WTC11 (cell line): ENCODE measurements around the gene MYL4. TPM values are rescaled to one million over a fixed set of nuclear protein-coding genes. Genes with fewer than 3 reads are reported as not detected.

Experiments used
- ATAC-seq: fragments of 200-7000 bp; cut with Tn5 transposase; 2 replicates; pipeline ENCODE4 v1.10.0; 2021; ENCODE audit warnings: mild to moderate bottlenecking, moderate library complexity
- CTCF ChIA-PET: fragments of 300-600 bp; sonication (Branson Sonifier 250); formaldehyde crosslinking; loops from one replicate; lab custom pipeline; 2021; ENCODE audit warnings: antibody characterized with exemption; lab: Charles Lee
- POLR2A ChIA-PET: fragments of 350-600 bp; sonication (Branson Sonifier 250); formaldehyde crosslinking; loops from one replicate; lab custom pipeline; 2021; ENCODE audit warnings: antibody characterized with exemption; lab: Charles Lee
- DNase-seq: peaks from one replicate; pipeline ENCODE4 v3.0.0; 2021; ENCODE audit warnings: low spot score
- H3K27ac Mint-ChIP-seq: 2 replicates; pipeline ENCODE4 v1.8.0; 2021; ENCODE audit warnings: mixed read lengths
- H3K27me3 Mint-ChIP-seq: 2 replicates; pipeline ENCODE4 v1.8.0; 2021; ENCODE audit warnings: low read depth, mild to moderate bottlenecking, moderate library complexity, mixed read lengths
- H3K36me3 Mint-ChIP-seq: 2 replicates; pipeline ENCODE4 v1.8.0; 2021; ENCODE audit warnings: mixed read lengths
- H3K4me1 Mint-ChIP-seq: 2 replicates; pipeline ENCODE4 v1.8.0; 2022; ENCODE audit warnings: mixed read lengths
- H3K4me3 Mint-ChIP-seq: 2 replicates; pipeline ENCODE4 v1.8.0; 2021; ENCODE audit warnings: mild to moderate bottlenecking, moderate library complexity, mixed read lengths
- H3K9me3 Mint-ChIP-seq: 2 replicates; pipeline ENCODE4 v1.8.0; 2021; ENCODE audit warnings: mixed read lengths
- ARID4B ChIP-seq: sonication (generic); formaldehyde crosslinking; IDR thresholded peaks from 2 replicates; pipeline ENCODE4 v1.8.0; 2023; ENCODE audit warnings: missing genetic modification reagents, mild to moderate bottlenecking, borderline replicate concordance
- ATF2 ChIP-seq: sonication (generic); formaldehyde crosslinking; IDR thresholded peaks from 2 replicates; pipeline ENCODE4 v1.8.1; 2022; ENCODE audit warnings: low read depth, missing genetic modification reagents, borderline replicate concordance
- JAZF1 ChIP-seq: fragments of 250-450 bp; sonication (Bioruptor Pico); IDR thresholded peaks from 2 replicates; pipeline ENCODE4 v1.9.0; 2021; ENCODE audit warnings: moderate library complexity, mild to moderate bottlenecking, inconsistent platforms
- MXD4 ChIP-seq: fragments of 250-450 bp; sonication (Bioruptor Pico); IDR thresholded peaks from 2 replicates; pipeline ENCODE4 v1.8.0; 2021; ENCODE audit warnings: mild to moderate bottlenecking, moderate library complexity, borderline replicate concordance
- MYBL2 ChIP-seq: sonication (generic); formaldehyde crosslinking; IDR thresholded peaks from 2 replicates; pipeline ENCODE4 v1.8.1; 2023; ENCODE audit warnings: mild to moderate bottlenecking, moderate library complexity, missing genetic modification reagents
- NFYB ChIP-seq: sonication (generic); formaldehyde crosslinking; conservative IDR thresholded peaks from 2 replicates; pipeline ENCODE4 v1.8.0; 2022; ENCODE audit warnings: low read depth, missing genetic modification reagents
- USF2 ChIP-seq: sonication (generic); formaldehyde crosslinking; IDR thresholded peaks from 2 replicates; pipeline ENCODE4 v1.8.1; 2023; ENCODE audit warnings: mild to moderate bottlenecking, missing genetic modification reagents, moderate library complexity
- ZNF219 ChIP-seq: sonication (generic); formaldehyde crosslinking; IDR thresholded peaks from 2 replicates; pipeline ENCODE4 v1.8.0; 2023; ENCODE audit warnings: missing genetic modification reagents, mild to moderate bottlenecking, borderline replicate concordance
- ZNF396 ChIP-seq: fragments of 250-450 bp; sonication (Bioruptor Pico); IDR thresholded peaks from 2 replicates; pipeline ENCODE4 v1.8.0; 2021; ENCODE audit warnings: mild to moderate bottlenecking, moderate library complexity, borderline replicate concordance
- ZNF671 ChIP-seq: fragments of 250-450 bp; sonication (Bioruptor Pico); IDR thresholded peaks from 2 replicates; pipeline ENCODE4 v1.8.0; 2021; ENCODE audit warnings: mild to moderate bottlenecking
- total RNA-seq: library from RNA; stranded (reverse); gene quantifications from 3 replicates; pipeline ENCODE4 v1.2.3, GENCODE V29; 2021
- TF ChIP-seq, protein P1 (sequence below): sonication (generic); formaldehyde crosslinking; IDR thresholded peaks from 2 replicates; pipeline ENCODE4 v1.8.0; 2022; ENCODE audit warnings: missing genetic modification reagents

MYL4 gene
- total RNA-seq, 1 experiment from 2014 or later, result 0.50 TPM

DNA sequence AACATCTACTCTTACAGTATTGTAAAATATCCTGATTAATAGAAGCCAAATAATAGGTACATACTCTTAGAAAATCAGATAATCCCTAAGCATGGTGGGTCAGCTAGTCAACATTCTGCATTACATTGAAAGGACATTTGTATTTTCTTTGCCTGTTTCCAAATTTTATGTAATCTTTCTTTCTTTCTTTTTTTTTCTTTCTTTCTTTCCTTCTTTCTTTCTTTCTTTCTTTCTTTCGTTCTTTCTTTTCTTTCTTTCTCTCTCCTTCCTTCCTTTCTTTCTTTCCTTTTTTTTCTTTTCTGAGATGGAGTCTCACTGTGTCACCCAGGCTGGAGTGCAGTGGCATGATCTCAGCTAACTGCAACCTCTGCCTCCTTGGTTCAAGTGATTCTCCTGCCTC lies 63.3 kb downstream of the MYL4 start (continued):
- TF ChIP-seq ATF2 (CRISPR knock-in tag) (no peak), MYBL2 (CRISPR knock-in tag) (no peak), JAZF1 (CRISPR knock-in tag) (no peak), ZNF219 (no peak), ZNF671 (CRISPR knock-in tag) (no peak), ARID4B (no peak), ZNF396 (no peak), USF2 (no peak)
- TF ChIP-seq, protein P1, sequence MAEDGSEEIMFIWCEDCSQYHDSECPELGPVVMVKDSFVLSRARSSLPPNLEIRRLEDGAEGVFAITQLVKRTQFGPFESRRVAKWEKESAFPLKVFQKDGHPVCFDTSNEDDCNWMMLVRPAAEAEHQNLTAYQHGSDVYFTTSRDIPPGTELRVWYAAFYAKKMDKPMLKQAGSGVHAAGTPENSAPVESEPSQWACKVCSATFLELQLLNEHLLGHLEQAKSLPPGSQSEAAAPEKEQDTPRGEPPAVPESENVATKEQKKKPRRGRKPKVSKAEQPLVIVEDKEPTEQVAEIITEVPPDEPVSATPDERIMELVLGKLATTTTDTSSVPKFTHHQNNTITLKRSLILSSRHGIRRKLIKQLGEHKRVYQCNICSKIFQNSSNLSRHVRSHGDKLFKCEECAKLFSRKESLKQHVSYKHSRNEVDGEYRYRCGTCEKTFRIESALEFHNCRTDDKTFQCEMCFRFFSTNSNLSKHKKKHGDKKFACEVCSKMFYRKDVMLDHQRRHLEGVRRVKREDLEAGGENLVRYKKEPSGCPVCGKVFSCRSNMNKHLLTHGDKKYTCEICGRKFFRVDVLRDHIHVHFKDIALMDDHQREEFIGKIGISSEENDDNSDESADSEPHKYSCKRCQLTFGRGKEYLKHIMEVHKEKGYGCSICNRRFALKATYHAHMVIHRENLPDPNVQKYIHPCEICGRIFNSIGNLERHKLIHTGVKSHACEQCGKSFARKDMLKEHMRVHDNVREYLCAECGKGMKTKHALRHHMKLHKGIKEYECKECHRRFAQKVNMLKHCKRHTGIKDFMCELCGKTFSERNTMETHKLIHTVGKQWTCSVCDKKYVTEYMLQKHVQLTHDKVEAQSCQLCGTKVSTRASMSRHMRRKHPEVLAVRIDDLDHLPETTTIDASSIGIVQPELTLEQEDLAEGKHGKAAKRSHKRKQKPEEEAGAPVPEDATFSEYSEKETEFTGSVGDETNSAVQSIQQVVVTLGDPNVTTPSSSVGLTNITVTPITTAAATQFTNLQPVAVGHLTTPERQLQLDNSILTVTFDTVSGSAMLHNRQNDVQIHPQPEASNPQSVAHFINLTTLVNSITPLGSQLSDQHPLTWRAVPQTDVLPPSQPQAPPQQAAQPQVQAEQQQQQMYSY (CRISPR knock-in tag), result no peak

DNA sequence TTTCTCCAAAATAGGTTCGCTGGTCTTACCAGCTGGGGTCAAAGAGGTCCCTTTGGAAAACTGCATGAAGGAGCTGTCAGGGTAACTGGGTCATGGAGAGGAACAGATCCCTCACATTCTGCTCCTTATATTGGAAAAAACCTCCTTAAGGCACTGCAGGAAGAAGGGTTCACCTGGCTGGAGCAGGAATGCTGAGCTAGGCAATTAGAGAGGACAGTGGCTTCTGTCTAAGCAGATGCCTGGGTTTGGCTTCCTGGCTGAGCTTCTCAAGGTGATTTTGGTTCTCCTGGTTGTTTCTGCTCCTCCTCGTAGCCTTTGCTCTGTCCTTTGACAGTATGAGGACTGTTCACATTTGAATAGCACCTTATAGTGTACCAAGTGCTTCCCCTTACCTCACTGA lies 64.1 kb downstream of the MYL4 start:
- DNase-seq (no peak), ATAC-seq (no peak)
- Mint-ChIP-seq H3K9me3 (peaks cover 18% of the 10 kb centered on the region), H3K27ac (no peak overlapping the region), H3K36me3 (peaks cover 8% of the 10 kb centered on the region), H3K4me3 (no peak overlapping the region), H3K4me1 (peaks cover 35% of the 10 kb centered on the region), H3K27me3 (peaks cover 3% of the 10 kb centered on the region; the same call in 1 of the 2 replicates)
- TF ChIP-seq JAZF1 (CRISPR knock-in tag) (no peak), NFYB (CRISPR knock-in tag) (no peak), MXD4 (CRISPR knock-in tag) (no peak)
- CTCF ChIA-PET, result interaction anchor here (1.6 kb wide), 1 partner anchor 42 kb away, joined by 4 read pairs; no protein-coding TSS in a partner anchor
- POLR2A ChIA-PET, result no interaction called here

Other genes with a start within 250 kb of the MYL4 start
- 3.1 to 4.9 TPM (median 4.7 TPM) in 3 replicates for gene RPRML, start 230.1 kb upstream of the MYL4 start, total RNA-seq
- 83.0 to 83.6 TPM (median 83.3 TPM) in 3 replicates for gene CDC27, start 20.1 kb upstream of the MYL4 start, total RNA-seq
- gene ITGB3, start 44.5 kb downstream of the MYL4 start, total RNA-seq, result 0.04 to 0.14 TPM (median 0.09 TPM) in 3 replicates
- 3.5 to 10.1 TPM (median 8.7 TPM) in 3 replicates for gene EFCAB13, start 114.6 kb downstream of the MYL4 start, total RNA-seq